Endometrial microvascular endothelial cells (primary cell): Measurements from ENCODE around the gene RNF8. TPM values are rescaled to one million over a fixed set of nuclear protein-coding genes. Genes with fewer than 3 reads are reported as not detected.
"Not testable (repeated sequence)": the region's sequence is repeated elsewhere in the genome, so short reads cannot be mapped to it uniquely, and the experiment has no call there.

ENCODE experiments used
- in situ Hi-C: cut with HindIII; loops from 2 replicates; pipeline ENCODE4 v1.10.0; 2017; ENCODE audit warnings: low sequenced_read_pairs, low pct_unique_long_range_greater_than_20kb; ENCODE audit errors: inconsistent ontology term
- total RNA-seq: library from RNA; depleted of rRNA; stranded (reverse); fragments of >200 nt; gene quantifications from one replicate; pipeline ENCODE4 v1.2.3, GENCODE V29; 2015; ENCODE audit errors: inconsistent ontology term

RNF8 gene
- total RNA-seq, 1 donor from 2014 or later, result 16.4 TPM

DNA sequence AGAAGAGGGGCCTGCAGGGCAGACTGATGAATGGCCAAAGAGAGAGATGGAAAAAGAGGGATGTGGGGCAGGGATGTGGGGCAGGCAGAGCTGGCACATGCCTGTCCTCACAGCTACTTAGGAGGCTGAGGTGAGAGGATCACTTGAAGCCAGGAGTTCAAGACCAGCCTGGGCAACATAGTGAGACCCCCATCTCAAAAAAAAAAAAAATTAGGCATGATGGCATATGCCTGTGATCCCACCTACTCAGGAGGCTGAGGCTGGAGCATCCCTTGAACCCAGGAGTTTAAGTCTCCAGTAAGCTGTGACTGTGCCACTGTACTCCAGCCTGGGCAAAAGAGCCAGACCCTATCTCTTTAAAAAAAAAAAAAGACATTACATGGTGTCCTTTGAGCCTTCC is 34.8 kb downstream of the RNF8 start:
- in situ Hi-C loops, result no loop called here

GRCh38 chr6:37389857-37390256 is 36.1 kb downstream of the RNF8 start:
- in situ Hi-C loops, result no loop called here

DNA sequence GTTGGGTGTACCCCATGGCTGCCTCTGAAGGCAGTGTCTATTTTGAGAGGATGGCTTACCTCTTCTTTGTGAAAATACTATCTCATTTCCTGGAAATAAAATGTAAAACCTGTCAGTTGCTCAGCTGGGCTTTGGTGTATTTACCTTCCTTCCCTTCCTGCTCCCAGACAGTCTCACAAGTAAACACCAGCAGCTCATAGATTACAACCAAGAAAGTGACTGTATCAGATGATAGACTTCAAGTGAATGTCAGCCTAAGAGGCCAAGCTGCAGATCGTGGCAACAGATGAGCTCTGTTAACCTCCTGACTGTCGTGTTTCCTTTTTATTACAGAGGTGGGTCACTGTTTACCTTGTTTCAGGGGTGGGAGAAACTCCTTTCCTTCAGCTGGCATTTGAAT is 37.3 kb downstream of the RNF8 start:
- in situ Hi-C loops, result no loop called here

GRCh38 chr6:37392821-37393220 is 39.0 kb downstream of the RNF8 start:
- in situ Hi-C loops, result no loop called here

DNA sequence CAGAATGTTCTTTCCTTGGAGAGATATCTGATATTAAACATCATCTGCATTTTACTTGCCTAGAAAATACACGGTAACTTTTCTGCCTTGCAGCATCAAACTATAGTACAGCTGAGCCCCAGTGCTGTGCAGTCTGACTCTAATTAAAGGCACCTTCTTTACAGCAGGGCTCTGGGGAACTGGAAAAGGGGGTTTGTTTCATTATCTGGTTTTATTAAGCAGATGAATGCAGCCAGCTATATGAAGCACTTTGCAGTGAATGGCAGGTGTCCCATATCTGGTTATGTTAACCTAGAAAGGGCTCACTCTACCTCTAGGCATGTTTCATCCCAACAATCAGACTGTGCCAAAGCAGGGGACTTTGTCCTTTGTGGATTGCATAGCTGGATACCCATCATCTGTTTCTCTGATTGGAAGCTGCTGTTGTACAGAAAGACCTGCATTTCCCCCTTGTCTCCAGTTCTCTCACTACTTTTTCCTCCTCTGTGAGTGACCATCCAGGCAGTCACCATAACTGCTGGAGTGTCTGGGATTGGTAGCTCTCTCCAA is 39.7 kb downstream of the RNF8 start:
- in situ Hi-C loops, result no loop called here

- in situ Hi-C loops, result no loop called here
Measured at GRCh38 chr6:37396571-37397180, 42.9 kb downstream of the RNF8 start.

- in situ Hi-C loops, result no loop called here
Measured at GRCh38 chr6:37399131-37399530, 45.3 kb downstream of the RNF8 start.

- in situ Hi-C loops, result no loop called here
Measured at GRCh38 chr6:37399795-37400490, 46.2 kb downstream of the RNF8 start.

GRCh38 chr6:37401658-37402057 is 47.9 kb downstream of the RNF8 start:
- in situ Hi-C loops, result not testable (repeated sequence)

GRCh38 chr6:37406726-37407341 is 53.1 kb downstream of the RNF8 start:
- in situ Hi-C loops, result no loop called here

- in situ Hi-C loops, result no loop called here
Measured at GRCh38 chr6:37407948-37408347, 54.2 kb downstream of the RNF8 start.

- in situ Hi-C loops, result no loop called here
Measured at GRCh38 chr6:37409501-37409900, 55.7 kb downstream of the RNF8 start.

DNA sequence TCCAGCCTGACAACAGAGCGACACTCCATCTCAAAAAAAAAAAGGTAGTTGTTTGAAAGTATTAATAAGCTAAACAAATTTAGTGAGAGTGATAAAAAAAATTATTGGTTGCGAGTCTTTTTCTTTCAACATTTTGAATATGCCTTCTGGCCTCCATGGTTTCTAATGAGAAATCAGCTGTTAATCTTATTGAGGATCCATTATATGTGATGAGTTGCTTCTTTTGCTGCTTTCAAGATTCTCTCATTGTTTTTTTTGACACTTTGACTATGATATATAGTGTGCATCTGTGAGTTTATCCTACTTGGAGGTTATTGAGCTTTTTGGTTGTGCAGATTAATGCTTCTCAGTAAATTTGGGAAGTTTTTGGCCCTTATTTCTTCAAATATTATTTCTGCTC is 63.6 kb downstream of the RNF8 start:
- in situ Hi-C loops, result no loop called here

DNA sequence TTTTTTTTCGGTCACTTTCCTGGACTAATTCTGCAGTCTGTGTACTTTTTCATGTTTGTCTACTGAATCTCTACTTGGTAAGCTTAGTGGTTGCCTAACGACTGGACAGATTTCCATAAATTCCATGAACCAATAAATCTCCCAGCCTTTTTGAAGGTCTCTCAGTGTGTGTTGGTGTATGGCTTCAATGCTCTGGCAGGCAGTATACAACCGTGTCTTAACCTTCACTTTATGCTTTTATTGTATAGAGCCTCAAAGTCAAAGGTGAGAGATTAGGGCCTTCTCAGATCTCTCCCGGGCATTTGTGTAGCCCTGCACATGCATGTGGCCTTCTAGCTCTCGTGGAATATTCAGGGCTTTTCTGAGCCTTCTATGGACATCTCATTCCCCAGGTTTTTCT is 64.9 kb downstream of the RNF8 start:
- in situ Hi-C loops, result no loop called here

DNA sequence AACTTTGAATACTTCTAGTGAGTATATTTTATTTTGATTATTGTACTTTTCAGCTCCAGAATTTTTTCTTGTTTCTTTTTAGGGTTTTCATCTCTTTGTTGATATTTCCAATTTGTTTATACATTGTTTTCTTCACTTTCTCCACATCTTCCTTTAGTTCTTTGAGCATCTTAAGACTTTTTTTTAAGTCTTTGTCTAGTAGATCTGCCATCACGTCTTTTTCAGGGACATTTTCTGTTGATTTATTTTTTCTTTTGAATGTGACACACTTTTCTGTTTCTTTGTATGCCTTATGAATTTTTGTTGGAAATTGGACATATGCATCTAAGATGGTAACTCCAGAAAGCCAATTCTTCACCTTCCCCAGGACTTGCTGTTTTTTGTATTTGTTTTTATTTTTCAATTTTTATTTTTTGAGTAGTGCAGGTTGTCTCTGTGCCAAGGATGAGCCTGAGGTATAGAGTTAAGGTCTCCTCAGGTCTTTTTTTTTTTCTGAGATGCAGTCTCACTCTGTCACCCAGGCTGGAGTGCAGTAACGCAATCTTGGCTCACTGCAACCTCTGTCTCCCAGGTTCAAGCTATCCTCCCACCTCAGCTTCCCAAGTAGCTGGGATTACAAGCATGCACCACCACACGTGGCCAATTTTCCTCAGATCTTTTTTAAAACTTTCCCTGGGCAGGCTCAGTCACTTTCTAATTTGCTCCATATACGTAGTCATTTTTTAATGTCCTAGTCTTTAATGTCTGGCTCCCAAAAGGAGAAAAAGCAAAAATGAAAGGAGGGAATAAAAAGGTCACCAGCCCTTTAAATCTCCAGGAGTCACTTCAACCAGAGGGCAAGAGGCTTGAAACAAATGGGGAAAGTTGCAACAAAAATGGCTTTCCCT is 72.5 kb downstream of the RNF8 start:
- in situ Hi-C loops, result no loop called here

DNA sequence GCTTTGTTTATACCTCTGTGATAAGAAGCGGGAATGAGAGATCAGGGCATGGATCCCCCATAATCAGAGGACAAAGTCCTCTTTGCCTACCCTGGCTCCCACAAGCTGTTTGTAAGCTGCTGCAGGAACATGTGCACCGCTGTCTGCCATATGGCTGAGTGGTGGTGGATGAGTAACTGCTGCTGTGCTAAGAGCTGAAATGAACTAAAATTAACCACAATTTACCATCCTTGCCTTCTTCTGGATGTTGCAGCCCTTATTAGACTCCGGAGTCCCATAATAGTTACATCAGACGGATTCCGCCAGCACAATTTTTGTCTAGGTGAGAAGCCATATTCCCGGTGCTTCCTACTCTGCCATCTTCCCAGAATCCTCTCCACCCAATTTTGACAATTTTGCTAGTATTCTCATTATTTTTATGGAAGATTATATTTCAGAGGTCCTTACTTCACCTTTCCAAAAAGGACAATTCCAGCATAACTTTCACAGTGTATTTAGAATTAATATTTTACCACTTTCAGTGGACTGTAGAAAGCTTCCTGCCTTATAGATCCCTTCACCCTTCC is 73.2 kb downstream of the RNF8 start:
- in situ Hi-C loops, result no loop called here

DNA sequence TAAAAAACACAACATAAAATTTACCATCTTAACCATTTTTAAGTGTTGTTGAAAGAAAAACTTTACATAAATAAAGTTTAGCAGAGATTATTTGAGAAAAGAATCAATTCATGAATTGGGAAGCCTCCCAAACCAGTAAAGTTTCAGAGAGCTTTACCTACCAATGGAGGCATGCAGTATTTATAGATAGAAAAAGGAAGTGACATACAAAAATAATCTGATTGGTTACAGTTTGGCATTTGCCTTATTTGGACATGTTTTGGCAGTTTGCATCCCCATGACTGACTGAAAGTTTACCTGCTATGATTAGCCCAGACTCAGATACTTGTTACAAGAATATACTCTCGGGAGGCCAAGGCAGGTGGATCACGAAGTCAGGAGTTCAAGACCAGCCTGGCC is 75.6 kb downstream of the RNF8 start:
- in situ Hi-C loops, result no loop called here

DNA sequence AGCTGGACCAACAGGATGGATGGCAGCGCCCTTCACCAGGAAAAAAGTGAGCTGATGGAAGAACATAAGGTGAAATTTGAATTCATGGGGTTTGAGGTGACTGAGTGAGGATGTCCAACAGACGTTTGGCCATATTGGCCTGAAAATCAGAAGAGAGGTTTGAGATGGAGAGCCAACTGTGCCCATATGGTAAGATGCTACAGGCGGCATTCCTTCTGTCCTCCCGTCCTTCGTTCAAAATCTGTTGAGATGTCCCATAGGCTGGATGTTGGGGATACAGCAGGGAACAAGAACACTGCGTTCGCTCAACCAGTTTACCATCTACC is 78.8 kb downstream of the RNF8 start:
- in situ Hi-C loops, result no loop called here
